Measurements from ENCODE around the gene SERPINB11.
"Not testable (repeated sequence)": the region's sequence is repeated elsewhere in the genome, so short reads cannot be mapped to it uniquely, and the experiment has no call there.

SERPINB11 gene

DNA sequence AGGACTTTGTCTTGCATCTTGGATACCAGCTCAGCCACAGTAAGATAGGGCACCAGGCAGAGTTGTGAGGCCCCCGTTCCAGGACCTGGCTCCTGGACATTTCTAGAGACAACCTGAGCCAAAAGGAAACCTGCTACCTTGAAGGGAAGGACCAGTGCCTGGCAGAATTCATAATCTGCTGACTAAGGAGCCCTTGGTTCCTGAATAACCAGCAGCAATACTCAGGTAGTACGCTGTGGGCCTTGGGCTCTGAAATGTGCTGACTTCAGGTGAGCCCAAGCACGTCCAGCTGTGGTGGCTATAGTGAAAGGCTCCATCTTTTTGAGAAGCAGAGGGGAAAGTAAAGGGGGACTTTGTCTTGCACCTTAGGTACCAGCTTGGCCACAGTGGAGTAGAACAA is 28.5 kb downstream of the SERPINB11 start:
- DNase-seq: no peak

GRCh38 chr18:63736876-63737275 is 34.1 kb downstream of the SERPINB11 start:
- no peak for DNase-seq

GRCh38 chr18:63741769-63742168 is 39.0 kb downstream of the SERPINB11 start:
- DNase-seq: no peak

DNA sequence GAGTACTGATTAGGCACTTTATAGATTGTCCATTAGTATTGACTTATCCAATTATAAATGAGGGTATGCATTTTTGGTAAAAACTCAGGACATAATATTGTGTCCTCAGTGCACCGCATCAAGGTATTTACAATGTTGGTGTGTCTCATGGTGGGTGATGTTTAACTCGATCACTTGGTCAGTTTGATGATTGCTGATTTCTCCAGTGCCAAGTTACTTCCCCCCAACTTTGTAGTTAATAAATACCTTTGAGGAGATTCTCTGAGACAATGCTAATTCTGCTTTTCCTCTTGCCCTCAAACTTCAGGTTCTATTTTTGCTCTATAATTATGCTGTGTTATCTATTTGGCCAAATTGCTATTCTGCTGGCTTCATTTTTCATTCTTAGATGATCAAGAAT is 44.2 kb downstream of the SERPINB11 start:
- no peak for DNase-seq

DNA sequence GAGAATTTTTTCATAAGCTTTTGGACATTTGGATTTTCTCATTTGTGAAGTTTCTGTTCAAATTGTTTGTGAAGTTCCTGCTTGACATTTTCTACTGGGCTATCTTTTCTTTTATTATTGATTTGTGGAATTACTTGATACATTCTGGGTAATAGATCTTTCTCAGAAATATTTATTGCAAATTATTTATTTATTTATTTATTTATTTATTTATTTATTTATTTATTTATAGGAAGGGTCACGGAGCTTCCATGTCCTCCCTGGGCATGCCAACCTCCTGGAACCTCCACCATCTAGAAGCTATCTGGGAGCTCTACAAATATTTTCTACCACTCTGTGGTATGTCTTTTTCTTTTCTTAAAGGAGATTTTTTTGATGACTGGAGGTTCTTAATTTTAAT is 46.7 kb downstream of the SERPINB11 start:
- no peak for DNase-seq

GRCh38 chr18:63752636-63753035 is 49.9 kb downstream of the SERPINB11 start:
- no peak for DNase-seq

DNA sequence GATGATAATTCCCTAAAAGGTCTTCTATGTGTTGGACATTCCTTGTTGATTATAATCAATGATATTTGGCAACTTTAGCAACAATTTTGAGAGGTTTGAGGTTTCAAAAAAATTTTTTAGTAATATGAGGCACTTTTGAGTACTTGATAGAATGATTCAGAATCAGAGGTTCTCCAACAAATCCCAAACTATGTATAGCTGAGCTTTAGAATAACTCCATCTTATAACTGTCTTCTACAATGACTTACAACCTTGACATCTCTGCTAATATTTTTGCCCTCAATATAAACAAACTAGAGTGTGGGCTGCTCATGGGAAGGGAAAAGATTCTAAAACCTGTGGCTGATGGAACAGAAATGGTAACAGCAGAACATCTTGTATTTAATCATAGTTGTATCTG is 50.9 kb downstream of the SERPINB11 start:
- no peak for DNase-seq

GRCh38 chr18:63757541-63757940 is 54.8 kb downstream of the SERPINB11 start:
- no peak for DNase-seq

DNA sequence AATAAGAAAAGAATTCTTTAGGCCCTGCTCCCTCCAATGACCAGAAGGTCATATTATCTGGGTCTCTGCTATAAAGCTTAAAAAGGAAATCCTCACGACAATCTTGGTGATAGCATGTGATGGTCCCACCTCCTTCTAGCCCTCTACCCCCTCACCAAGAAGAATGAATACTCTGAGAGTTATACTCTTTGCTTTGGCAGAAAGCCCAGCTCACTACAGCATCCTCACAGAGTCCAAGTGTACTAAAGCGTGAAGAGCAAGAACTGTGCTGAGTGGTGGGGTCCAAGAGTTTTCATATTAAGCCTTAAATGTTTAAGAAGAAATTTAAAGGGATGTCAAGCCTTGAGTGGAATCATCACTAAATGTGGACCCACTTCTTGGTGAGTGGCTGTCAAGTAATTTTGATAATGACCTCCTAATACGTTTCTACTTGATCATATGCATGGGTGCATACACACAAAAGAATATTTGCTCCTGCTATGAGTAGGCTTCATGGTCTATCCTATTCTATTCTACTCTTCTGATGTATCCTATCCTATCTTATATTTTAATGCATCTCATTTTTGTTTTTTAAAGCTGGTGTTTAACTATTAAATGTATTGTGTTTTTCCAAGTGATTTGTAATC is 56.0 kb downstream of the SERPINB11 start:
- DNase-seq: no peak

DNA sequence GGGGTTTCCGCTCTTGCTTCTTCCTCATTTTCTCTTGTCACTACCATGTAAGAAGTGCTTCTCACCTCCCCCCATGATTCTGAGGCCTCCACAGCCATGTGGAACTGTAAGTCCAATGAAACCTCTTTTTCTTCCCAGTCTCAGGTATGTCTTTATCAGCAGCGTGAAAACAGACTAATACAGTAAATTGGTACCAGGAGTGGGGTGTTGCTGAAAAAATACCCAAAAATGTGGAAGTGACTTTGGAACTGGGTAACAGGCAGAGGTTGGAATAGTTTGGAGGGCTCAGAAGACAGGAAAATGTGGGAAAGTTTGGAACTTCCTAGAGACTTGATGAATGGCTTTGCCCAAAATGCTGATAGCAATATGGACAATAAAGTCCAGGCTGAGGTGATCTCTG is 57.0 kb downstream of the SERPINB11 start:
- DNase-seq: not testable (repeated sequence)

GRCh38 chr18:63762518-63762917 is 59.8 kb downstream of the SERPINB11 start:
- no peak for DNase-seq

DNA sequence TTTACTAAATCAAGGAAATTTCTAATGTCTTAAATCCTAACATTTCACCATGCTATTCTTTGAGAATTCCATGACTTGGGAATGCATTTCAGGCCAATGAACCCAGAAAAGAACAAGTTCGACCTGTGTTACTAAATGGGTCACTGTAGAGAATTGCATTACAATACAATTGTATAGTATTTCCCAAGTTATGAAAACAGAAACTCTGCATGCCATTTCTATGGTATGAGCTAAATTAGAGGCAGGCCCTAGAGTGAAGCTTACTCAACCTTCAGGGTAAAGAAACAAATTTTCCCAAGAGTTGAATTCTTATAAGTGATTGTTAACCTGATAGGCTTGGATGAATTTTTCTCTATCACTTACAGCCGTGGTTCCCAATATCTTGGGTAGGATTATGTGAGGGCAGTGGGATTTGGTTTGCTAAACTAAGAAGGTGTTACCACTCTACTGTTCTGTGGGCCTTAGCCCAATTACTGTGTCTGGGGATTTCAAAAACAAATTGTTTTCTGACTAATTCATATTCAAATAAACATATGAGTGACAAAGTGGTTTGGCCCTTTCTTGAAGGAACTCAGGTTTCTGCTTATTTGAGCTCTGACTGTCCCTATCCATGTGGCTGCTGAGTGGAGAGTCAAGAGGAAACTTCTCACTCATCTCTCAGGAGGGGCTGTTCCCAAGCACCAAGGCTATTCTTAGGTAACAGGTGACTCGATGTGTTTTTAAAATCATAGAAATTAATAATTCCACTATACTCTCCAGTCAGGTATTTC is 61.3 kb downstream of the SERPINB11 start:
- no peak for DNase-seq

DNA sequence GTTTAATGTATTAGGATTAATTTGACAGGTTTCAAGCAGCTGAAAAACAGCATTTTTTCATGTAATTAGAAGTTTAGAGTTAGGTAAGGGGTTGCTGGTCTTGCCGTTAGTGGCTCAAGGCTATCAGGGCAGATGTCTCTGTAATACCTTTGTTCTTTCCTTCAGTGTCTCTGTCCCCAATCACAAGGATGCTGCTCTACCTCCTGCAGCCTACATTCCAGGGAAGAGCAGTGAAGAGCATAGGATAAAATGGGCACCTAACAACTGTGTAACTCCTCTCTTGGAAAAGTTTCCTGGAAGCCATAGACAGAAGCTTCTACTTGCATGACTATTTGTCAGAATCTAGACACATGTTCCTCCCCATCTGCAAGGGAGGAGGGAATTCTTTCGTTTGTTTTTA is 63.1 kb downstream of the SERPINB11 start:
- DNase-seq: no peak
